HG02973 (cell line): ENCODE measurements around the gene CSH2.
A peak's percentile ranks its signal among the peaks of the same experiment; 100 is the strongest.

Experiments used
- ATAC-seq: cut with Tn5 transposase; IDR thresholded peaks from one replicate; pipeline ENCODE4 v1.9.1; 2021; ENCODE audit warnings: moderate library complexity; ENCODE audit not compliant: unreplicated experiment

Gene CSH2

GRCh38 chr17:63835167-63835720, 38.2 kb downstream of the CSH2 start:
- no peak for ATAC-seq

- no peak for ATAC-seq
Observed at GRCh38 chr17:63834431-63835166, 38.9 kb downstream of the CSH2 start.

GRCh38 chr17:63833741-63834373, 39.6 kb downstream of the CSH2 start:
- ATAC-seq = no peak

GRCh38 chr17:63833026-63833740, 40.3 kb downstream of the CSH2 start:
- ATAC-seq = no peak

- no peak for ATAC-seq
Observed at GRCh38 chr17:63832455-63832854, 41.0 kb downstream of the CSH2 start.

GRCh38 chr17:63832014-63832413, 41.5 kb downstream of the CSH2 start:
- no peak for ATAC-seq

GRCh38 chr17:63831505-63831904, 42.0 kb downstream of the CSH2 start:
- ATAC-seq = no peak

- ATAC-seq = no peak
Observed at GRCh38 chr17:63830904-63831491, 42.5 kb downstream of the CSH2 start.

GRCh38 chr17:63830278-63830677, 43.2 kb downstream of the CSH2 start:
- ATAC-seq = no peak

GRCh38 chr17:63828936-63829335, 44.5 kb downstream of the CSH2 start:
- no peak for ATAC-seq

- ATAC-seq = no peak
Observed at GRCh38 chr17:63827801-63828221, 45.7 kb downstream of the CSH2 start.

GRCh38 chr17:63827002-63827800, 46.3 kb downstream of the CSH2 start, which contains the start of the genes FTSJ3 and PSMC5:
TSS of gene FTSJ3 (minus strand) at chr17:63827663. CDS start at chr17:63826902, 761 bp downstream.
TSS of gene PSMC5 (plus strand) at chr17:63827431. CDS start at chr17:63827491, 60 bp downstream.
- ATAC-seq = peak; percentile 82

GRCh38 chr17:63826468-63827001, 46.9 kb downstream of the CSH2 start:
- ATAC-seq = no peak

- ATAC-seq = no peak
Observed at GRCh38 chr17:63824362-63824761, 49.1 kb downstream of the CSH2 start.

GRCh38 chr17:63823659-63824331, 49.7 kb downstream of the CSH2 start:
- ATAC-seq = no peak

- no peak for ATAC-seq
Observed at GRCh38 chr17:63822537-63822936, 50.9 kb downstream of the CSH2 start.
